GM18858 (cell line): Measurements from ENCODE around the gene SIAE.

ENCODE experiments used
- ATAC-seq: cut with Tn5 transposase; IDR thresholded peaks from one replicate; pipeline ENCODE4 v1.9.1; 2021; ENCODE audit not compliant: unreplicated experiment

Gene SIAE

DNA sequence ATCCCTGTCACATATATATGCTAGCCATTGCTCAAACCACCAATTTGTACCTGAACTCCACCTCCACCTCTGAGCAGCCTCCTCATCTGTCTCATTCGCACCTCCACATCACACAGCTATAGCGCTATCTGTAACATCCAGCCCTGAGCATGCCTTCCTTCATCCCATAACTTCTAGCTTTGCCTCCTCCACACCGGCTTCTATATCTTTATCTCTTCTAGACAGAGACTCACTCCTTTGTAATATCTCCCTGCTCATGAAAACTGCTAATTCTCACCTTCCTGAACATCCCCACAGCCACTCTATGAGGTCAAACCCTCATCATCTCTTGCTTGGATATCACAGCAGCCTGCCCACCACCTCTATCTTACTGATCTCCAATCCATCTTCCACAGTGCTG, 5.9 kb downstream of the SIAE start:
- no peak for ATAC-seq

- no peak for ATAC-seq
Measured at GRCh38 chr11:124663861-124664260, 9.7 kb downstream of the SIAE start.

- no peak for ATAC-seq
Measured at GRCh38 chr11:124662106-124662505, 11.4 kb downstream of the SIAE start.

DNA sequence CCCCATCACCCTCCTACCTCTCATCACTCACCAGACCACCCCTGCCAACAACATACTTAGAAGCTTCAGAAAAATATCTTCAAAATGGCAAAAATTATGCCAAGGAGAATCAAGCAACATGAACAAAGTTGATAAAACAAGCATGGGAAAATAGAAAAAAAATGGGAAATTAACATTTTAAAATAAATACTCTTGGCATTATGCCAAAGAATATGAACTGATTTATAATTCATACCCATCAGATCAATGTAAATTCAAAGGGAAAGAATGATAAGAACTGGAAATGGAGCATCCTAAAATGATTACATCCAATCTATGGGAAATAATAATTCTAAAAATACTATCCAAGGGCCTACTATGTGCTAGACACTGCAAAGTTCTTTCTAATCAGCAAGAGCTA, 12.0 kb downstream of the SIAE start:
- no peak for ATAC-seq

GRCh38 chr11:124658986-124659385, 14.6 kb downstream of the SIAE start:
- ATAC-seq, result no peak

DNA sequence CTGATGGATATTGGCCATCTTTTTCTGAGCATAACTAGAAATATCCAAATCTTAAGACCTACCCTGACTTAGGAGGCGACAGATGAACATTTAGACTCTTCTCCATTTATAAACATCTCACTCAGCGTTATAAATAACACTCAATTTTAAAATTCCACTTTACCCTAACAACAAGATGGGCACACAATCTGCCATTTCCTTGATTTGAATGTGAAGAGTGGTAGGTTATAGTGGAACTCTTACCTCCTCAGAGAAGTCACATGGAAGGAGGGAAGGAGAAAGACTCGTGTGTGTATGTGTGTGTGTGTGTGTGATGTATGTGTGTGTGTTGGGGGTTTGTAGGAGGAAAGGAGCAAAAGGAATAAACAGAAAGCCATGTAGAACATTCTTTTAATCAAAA, 15.0 kb downstream of the SIAE start:
- ATAC-seq, result no peak

DNA sequence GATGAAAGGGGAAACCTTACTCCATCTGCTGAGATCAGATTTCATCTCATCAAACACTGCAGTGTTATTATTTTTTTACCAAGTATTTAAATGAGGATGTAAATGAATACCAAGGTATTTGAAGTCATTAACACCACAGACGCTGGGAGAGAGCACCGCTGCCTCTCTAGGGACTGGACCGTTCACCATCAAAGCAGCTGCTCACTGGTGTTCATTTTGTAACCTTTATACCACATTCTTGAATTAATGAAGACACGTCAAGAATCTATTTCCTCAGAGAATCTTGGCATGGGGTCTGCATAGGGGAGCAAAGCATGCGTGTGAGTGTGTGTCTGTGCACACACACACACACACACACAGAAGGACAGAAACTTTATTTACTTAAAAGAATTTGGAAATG, 15.6 kb downstream of the SIAE start:
- ATAC-seq, result no peak

- no peak for ATAC-seq
Measured at GRCh38 chr11:124656774-124657630, 16.5 kb downstream of the SIAE start.

- no peak for ATAC-seq
Measured at GRCh38 chr11:124648610-124649009, 24.9 kb downstream of the SIAE start.

GRCh38 chr11:124646148-124646547, 27.4 kb downstream of the SIAE start:
- ATAC-seq, result no peak

DNA sequence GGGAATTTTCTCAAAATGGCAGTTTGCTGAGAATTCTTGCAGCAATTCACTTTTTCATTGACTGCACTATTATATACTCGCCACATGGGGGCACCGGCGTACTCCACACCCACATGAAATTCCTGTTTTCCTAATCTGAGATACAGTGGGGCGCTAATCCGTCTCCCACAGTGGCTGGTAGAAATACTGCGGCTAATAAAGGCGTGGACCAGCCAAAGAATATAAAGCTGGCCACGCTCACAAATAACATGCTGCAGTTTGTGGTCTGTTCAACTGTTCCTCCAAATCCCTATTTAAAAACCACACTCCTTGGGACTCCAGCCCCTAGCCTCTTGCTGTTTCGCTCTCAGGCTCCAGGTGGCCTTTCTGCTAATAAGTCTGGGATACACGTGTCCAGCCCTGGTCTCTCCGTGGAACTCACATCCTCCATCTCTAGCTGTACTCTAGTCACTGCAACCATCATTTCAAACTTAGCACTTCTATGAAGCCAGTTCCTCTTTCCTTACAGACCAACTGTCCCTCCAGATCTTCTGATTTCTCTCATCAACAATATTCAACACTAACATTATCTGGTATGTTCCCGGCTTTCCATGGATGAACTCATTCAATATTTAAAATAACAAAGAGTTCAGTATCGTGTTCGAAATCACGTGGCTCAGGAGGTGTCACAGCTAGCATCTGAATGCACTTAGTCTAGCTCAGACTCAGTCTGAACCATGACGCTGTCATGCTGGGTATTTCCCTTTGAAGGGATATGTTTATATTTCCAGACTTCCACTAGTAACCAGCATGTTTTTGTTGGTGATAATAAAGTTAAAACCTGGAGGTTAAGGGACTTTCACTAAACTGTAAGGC, 28.9 kb downstream of the SIAE start:
- ATAC-seq, result no peak

DNA sequence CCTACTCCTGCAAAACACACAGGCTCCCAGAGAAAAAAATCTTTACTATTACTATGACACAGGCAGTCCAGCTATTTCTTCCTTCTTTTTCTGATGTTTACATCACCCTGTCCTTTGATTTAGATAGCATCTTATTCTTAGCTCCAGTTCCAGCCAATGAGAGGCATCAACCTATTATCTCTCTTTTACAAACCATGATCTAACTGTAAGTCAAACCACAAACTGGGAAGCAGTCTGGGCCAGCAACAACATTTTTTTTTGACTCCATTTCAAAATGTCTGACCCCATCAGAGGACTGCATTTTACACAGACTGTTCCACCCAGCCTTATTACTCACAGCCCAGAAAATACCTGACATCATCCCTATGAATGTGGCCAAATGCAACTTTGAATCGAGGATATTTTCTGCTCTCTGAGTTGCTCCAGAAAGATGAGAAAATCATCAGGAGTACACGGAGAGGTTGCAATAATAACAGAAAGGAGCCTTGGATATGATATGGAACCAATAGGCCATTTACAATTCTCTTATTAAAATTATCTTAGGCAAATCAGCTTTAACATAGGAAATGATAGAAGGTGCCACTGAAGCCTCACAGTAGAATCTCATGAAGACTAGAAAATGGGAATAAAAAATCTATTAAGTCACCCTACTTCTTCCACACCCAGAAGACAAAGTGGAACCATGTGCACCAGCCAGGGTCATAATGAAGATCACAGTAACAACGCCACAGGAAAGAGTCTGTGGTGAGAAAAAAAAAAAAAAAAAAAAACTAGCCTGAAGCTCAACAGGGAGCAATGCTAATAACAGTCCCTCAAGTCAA, 29.7 kb downstream of the SIAE start:
- ATAC-seq, result no peak

DNA sequence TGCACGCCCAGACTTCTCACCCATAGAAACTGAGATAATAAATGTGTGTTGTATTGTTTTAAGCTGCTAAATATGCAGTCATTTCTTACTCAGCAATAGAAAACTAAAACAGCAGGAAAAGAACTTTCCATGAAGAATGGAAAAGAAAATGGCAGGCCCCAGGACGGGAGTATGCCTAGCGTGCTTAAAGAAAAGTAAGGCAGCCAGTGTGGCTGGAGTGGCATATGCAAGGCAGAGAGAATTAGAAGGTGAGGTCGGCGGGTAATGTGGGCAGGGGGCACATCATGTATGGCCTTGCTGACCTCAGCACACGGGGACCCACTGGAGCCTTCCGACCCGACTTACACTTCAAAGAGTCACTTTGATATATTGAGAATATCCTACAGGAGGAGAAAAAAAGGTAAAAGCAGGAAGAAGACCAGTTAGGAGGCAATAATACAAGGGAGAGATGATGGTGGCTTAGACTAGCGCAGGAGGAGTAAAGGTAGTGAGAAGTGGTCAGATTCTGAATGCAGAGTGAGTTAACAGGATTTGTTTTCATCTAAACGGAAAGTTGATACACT, 30.4 kb downstream of the SIAE start:
- ATAC-seq, result no peak

DNA sequence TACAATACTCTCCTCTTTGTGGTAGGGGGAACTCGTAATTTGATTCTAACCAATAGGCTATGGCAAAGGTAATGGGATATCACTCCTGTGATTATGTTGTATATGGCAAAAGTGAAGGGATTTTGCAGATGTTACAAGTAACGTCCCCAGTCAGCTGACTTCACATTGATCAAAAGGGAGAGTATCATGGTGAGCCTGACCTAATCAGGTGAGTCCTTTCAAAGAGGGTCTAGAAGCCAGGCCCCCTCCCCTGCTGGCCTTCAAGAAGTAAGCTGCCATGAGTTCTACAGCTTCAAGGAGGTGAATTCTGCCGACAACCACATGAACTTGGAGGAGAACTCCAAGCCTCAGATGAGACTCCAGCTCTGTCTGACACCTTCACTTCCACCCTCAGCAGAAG, 30.9 kb downstream of the SIAE start:
- no peak for ATAC-seq

DNA sequence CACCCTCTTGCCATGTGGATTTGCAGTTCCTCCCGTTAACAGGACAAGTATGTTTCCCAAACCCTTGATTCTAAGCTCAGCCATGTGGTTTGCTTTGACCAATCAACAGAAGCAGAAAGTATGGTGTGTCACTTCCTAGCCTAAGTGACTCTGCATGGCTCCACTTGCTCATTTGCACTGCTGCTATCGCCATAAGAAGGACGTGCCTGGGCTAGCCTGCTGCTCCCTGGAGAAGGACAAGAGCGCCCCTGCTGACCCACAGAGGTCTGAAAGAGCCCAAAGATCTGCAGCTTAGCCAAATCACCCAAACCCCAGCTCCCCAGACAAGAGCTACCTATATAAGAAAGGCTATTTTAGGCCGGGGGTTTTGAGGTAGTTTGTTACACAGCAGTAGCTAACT, 32.9 kb downstream of the SIAE start:
- ATAC-seq, result no peak

- no peak for ATAC-seq
Measured at GRCh38 chr11:124639186-124639585, 34.4 kb downstream of the SIAE start.

- ATAC-seq, result no peak
Measured at GRCh38 chr11:124638500-124638899, 35.0 kb downstream of the SIAE start.

- ATAC-seq, result no peak
Measured at GRCh38 chr11:124635932-124636331, 37.6 kb downstream of the SIAE start.

DNA sequence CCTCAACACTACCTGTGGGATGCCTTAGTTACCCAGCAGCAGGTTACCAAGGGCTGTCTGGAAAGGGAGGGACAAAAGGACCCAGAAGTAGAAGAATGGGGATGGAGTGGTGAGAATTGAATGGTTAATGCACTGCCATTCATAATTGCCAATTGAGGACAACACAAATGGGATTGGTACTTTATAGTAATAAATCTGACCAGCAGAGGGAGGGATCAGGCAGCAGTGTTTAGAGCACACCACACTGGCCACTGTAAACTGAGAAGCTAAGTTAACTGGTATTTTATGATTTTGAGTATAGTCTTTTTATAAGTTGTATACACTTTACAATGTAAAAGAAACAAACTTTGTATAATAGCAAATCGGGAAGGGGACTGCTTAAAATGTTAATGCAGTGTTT, 40.2 kb downstream of the SIAE start:
- ATAC-seq, result no peak

DNA sequence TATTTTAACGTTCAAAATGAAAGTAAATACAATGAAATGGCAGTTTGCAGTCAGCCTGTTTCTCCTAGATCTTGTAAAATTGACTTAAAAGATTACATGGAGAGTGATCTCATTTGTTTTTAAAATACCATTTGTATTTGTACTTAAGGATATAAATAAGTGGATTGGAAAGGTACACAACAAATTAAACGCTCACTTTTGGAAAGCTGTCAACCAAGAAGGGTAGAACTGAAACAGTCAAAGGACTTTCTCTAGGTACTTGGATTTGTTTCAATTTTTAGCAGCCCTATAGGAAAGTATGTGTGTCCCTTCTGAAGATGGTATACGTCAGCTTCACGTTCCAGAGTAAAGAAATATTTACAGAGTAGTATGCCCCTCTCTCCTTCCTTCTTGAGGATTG, 43.6 kb downstream of the SIAE start:
- no peak for ATAC-seq

DNA sequence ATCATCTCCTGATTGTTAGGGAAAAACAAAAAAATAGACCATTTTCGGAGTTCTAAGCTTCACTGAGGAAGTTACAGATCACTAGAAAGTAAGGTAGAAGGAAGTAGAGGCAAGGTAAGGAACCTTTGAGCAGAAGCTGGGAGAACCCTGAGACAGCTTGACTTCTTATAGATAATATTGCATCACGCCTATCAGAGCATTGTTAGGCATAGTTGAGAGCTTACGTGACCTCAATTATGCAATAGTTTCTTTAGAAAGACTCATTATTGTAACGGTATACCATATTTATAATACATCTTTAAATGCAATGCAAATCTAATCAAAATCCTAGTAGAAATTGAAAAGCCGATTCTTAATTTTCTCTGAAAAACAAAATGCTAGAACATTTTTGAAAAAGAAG, 46.0 kb downstream of the SIAE start:
- ATAC-seq, result no peak
